NB4 (cell line): Measurements from ENCODE around the gene STX12.

Experiments
- POLR2A ChIP-seq: IDR thresholded peaks from 2 replicates; pipeline ENCODE4 v1.6.1; 2011; ENCODE audit warnings: mild to moderate bottlenecking; ENCODE audit not compliant: insufficient read length; ENCODE audit errors: extremely low read depth
- TF ChIP-seq, protein P1 (sequence below): IDR thresholded peaks from one replicate; pipeline ENCODE4 v1.5.1; 2012; ENCODE audit warnings: low read depth, low read length
- TF ChIP-seq, protein P2 (sequence below): IDR thresholded peaks from 2 replicates; pipeline ENCODE4 v1.6.1; 2011; ENCODE audit warnings: low read depth, low read length

DNA sequence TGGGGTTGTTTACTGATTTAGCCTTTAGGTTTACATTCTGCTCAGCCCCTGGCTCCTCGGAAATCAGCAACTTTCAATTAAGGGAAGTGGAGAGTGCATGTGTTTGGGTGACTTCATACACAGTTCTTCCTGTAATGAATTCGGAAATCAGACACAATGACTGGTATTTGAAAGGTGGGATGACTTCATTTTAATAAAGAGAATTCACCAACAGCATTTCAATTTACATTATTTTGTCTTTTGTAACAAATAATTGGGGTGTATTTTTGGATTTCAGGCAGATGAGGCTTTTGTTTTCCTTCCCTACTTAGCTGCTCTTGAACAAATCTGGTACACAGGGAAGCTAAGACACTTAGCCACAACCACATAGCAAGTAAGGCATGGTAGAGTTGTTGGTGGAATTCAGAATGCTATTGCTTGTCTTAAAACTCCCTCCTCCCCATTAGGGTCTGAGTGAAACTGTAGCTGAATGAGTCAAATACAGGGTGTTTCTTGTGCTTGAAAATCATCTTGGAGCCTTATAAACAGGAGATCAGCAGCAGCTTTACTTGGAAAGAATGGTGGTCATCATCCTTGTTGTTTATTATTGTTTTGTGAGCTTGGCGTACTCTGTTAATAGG, 917 bp downstream of the STX12 start:
- TF ChIP-seq, protein P1, sequence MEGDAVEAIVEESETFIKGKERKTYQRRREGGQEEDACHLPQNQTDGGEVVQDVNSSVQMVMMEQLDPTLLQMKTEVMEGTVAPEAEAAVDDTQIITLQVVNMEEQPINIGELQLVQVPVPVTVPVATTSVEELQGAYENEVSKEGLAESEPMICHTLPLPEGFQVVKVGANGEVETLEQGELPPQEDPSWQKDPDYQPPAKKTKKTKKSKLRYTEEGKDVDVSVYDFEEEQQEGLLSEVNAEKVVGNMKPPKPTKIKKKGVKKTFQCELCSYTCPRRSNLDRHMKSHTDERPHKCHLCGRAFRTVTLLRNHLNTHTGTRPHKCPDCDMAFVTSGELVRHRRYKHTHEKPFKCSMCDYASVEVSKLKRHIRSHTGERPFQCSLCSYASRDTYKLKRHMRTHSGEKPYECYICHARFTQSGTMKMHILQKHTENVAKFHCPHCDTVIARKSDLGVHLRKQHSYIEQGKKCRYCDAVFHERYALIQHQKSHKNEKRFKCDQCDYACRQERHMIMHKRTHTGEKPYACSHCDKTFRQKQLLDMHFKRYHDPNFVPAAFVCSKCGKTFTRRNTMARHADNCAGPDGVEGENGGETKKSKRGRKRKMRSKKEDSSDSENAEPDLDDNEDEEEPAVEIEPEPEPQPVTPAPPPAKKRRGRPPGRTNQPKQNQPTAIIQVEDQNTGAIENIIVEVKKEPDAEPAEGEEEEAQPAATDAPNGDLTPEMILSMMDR: no peak
- no peak for TF ChIP-seq POLR2A
- TF ChIP-seq, protein P2, sequence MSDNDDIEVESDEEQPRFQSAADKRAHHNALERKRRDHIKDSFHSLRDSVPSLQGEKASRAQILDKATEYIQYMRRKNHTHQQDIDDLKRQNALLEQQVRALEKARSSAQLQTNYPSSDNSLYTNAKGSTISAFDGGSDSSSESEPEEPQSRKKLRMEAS: peak; percentile 41; the same call in 1 of the 2 replicates
